Melanocyte of skin (primary cell): ENCODE measurements around the gene KCNK15. TPM values are rescaled to one million over a fixed set of nuclear protein-coding genes. Genes with fewer than 3 reads are reported as not detected.

ENCODE experiments used
- total RNA-seq, 2 donors: library from RNA; depleted of rRNA; stranded (reverse); fragments of >200 nt; gene quantifications; 2 replicates each; pipeline ENCODE4 v1.2.3, GENCODE V29; 2012

Gene KCNK15
- under 1 TPM; 0.34 to 0.67 TPM for total RNA-seq

GRCh38 chr20:44745598-44746366, at the start of gene KCNK15:
Gene KCNK15, plus strand, starts transcription at chr20:44745865. Its CDS starts 46 bp downstream, at chr20:44745911.

GRCh38 chr20:44714701-44715498, 30.8 kb upstream of the KCNK15 start, which contains the start of gene CCN5:
Gene CCN5, plus strand, starts transcription at chr20:44715369. Its CDS starts 22 bp downstream, at chr20:44715391.

Other genes starting within 250 kb of the KCNK15 start
- gene SERINC3, start 223.8 kb upstream of the KCNK15 start, total RNA-seq: 10 to 100 TPM; 70.9 to 92.2 TPM
- 10 to 100 TPM; 16.0 to 25.5 TPM for gene PKIG, start 163.3 kb upstream of the KCNK15 start, total RNA-seq
- 1 to 10 TPM; 5.2 to 7.3 TPM for gene ADA, start 94.2 kb upstream of the KCNK15 start, total RNA-seq
- 1 to 10 TPM in 1 of 2 donors, under 1 TPM in 1; 0.69 to 1.3 TPM for gene CCN5, start 30.5 kb upstream of the KCNK15 start, total RNA-seq
- gene RIMS4, start 64.7 kb downstream of the KCNK15 start, total RNA-seq: under 1 TPM in 1 of 2 donors, not detected in 1; under 0.01 TPM
- 100 to 1,000 TPM; 156 to 160 TPM for gene YWHAB, start 139.8 kb downstream of the KCNK15 start, total RNA-seq
- 10 to 100 TPM; 13.1 to 19.0 TPM for gene PABPC1L, start 164.2 kb downstream of the KCNK15 start, total RNA-seq
- gene TOMM34, start 214.5 kb downstream of the KCNK15 start, total RNA-seq: 10 to 100 TPM; 16.5 to 18.6 TPM
- gene STK4, start 220.6 kb downstream of the KCNK15 start, total RNA-seq: 10 to 100 TPM; 23.4 to 39.0 TPM